Panc1 (cell line): ENCODE results near the gene SULF2. TPM values are rescaled to one million over a fixed set of nuclear protein-coding genes. Genes with fewer than 3 reads are reported as not detected.

Experiments used
- ATAC-seq: fragments of 200-7000 bp; cut with Tn5 transposase; 2 replicates; pipeline ENCODE4 v1.9.1; 2020; ENCODE audit warnings: mild to moderate bottlenecking, moderate library complexity
- BruUV-seq: library from RNA; stranded (reverse); fragments of 400-500 nt; replicated peaks from 2 replicates; lab custom pipeline; 2021; lab: Mats Ljungman, UMichigan
- CTCF ChIA-PET: fragments of 300-600 bp; sonication (Branson Sonifier 250); formaldehyde crosslinking; loops from one replicate; lab custom pipeline; 2022; ENCODE audit warnings: antibody characterized with exemption; lab: Charles Lee
- POLR2A ChIA-PET: fragments of 300-600 bp; sonication (Branson Sonifier 250); formaldehyde crosslinking; loops from one replicate; lab custom pipeline; 2022; ENCODE audit warnings: antibody characterized with exemption; lab: Charles Lee
- DNase-seq: peaks from one replicate; pipeline ENCODE4 v3.0.0-alpha.2; 2010; ENCODE audit warnings: low read depth, low spot score
- H3K27ac ChIP-seq: 2 replicates; pipeline ENCODE4 v1.5.1; 2011; ENCODE audit warnings: mild to moderate bottlenecking, low read length, inconsistent platforms
- H3K27me3 ChIP-seq: fragments of 200-500 bp; sonication (Bioruptor generic); 2 replicates; pipeline ENCODE4 v1.6.0; 2014; ENCODE audit warnings: low read length, inconsistent platforms; ENCODE audit not compliant: control insufficient read depth, insufficient read depth
- H3K36me3 ChIP-seq: fragments of 200-500 bp; sonication (Bioruptor generic); 2 replicates; pipeline ENCODE4 v1.5.1; 2014; ENCODE audit warnings: inconsistent platforms, mild to moderate bottlenecking, low read length, moderate library complexity; ENCODE audit not compliant: control insufficient read depth, insufficient read depth
- H3K4me1 ChIP-seq: 2 replicates; pipeline ENCODE4 v1.5.1; 2011; ENCODE audit warnings: inconsistent platforms, mild to moderate bottlenecking, low read length, moderate library complexity; ENCODE audit not compliant: control insufficient read depth, insufficient read depth
- H3K4me3 ChIP-seq, 2 experiments: 2 replicates each; pipeline ENCODE4 v1.5.1; 2011 to 2012; ENCODE audit warnings: low read depth in 2 of 2, low read length in 2 of 2, mild to moderate bottlenecking in 2 of 2, inconsistent platforms in 1 of 2, moderate library complexity in 1 of 2
- H3K9me3 ChIP-seq: fragments of 200-500 bp; sonication (Bioruptor generic); 2 replicates; pipeline ENCODE4 v1.5.1; 2014; ENCODE audit warnings: low read depth, mild to moderate bottlenecking, inconsistent platforms, low read length, moderate library complexity; ENCODE audit not compliant: control insufficient read depth, insufficient read depth
- CTCF ChIP-seq: fragments of 450-650 bp; IDR thresholded peaks from 2 replicates; pipeline ENCODE4 v1.5.1; 2017; ENCODE audit warnings: mild to moderate bottlenecking
- POLR2AphosphoS5 ChIP-seq: IDR thresholded peaks from 2 replicates; pipeline ENCODE4 v1.6.1; 2012; ENCODE audit warnings: mild to moderate bottlenecking, low read depth, low read length, moderate library complexity
- SIN3A ChIP-seq: IDR thresholded peaks from 2 replicates; pipeline ENCODE4 v1.6.1; 2012; ENCODE audit warnings: low read depth, mild to moderate bottlenecking, low read length, moderate library complexity, borderline replicate concordance; ENCODE audit not compliant: insufficient read depth
- TCF7L2 ChIP-seq: IDR thresholded peaks from 2 replicates; pipeline ENCODE4 v1.6.1; 2011; ENCODE audit warnings: mild to moderate bottlenecking, low read depth, low read length, inconsistent platforms
- in situ Hi-C: cut with HindIII; loops from 2 replicates; pipeline ENCODE4 v1.10.0; 2016; ENCODE audit warnings: low sequenced_read_pairs, low pct_unique_long_range_greater_than_20kb
- intact Hi-C: fragments of 100-400 bp; cut with micrococcal nuclease; formaldehyde crosslinking; loops from one replicate; pipeline ENCODE4 v1.10.0; 2022; ENCODE audit not compliant: unreplicated experiment
- total RNA-seq: library from RNA; stranded (reverse); gene quantifications from one replicate; pipeline ENCODE4 v1.2.1, GENCODE V29; 2021; ENCODE audit not compliant: unreplicated experiment
- TF ChIP-seq, protein P1 (sequence below), 2 experiments: IDR thresholded peaks; 2 replicates each; pipeline ENCODE4 v1.6.1; 2011 to 2012; ENCODE audit warnings: low read depth in 2 of 2, control low read depth in 1 of 2, low read length in 1 of 2, mild to moderate bottlenecking in 1 of 2, moderate library complexity in 1 of 2; ENCODE audit not compliant: insufficient read depth in 1 of 2

SULF2 gene
- total RNA-seq, 1 experiment from 2014 or later, result 1.4 TPM

- no peak for TF ChIP-seq CTCF
- no peak for TF ChIP-seq POLR2AphosphoS5
- no peak for TF ChIP-seq SIN3A
- TF ChIP-seq, protein P1, sequence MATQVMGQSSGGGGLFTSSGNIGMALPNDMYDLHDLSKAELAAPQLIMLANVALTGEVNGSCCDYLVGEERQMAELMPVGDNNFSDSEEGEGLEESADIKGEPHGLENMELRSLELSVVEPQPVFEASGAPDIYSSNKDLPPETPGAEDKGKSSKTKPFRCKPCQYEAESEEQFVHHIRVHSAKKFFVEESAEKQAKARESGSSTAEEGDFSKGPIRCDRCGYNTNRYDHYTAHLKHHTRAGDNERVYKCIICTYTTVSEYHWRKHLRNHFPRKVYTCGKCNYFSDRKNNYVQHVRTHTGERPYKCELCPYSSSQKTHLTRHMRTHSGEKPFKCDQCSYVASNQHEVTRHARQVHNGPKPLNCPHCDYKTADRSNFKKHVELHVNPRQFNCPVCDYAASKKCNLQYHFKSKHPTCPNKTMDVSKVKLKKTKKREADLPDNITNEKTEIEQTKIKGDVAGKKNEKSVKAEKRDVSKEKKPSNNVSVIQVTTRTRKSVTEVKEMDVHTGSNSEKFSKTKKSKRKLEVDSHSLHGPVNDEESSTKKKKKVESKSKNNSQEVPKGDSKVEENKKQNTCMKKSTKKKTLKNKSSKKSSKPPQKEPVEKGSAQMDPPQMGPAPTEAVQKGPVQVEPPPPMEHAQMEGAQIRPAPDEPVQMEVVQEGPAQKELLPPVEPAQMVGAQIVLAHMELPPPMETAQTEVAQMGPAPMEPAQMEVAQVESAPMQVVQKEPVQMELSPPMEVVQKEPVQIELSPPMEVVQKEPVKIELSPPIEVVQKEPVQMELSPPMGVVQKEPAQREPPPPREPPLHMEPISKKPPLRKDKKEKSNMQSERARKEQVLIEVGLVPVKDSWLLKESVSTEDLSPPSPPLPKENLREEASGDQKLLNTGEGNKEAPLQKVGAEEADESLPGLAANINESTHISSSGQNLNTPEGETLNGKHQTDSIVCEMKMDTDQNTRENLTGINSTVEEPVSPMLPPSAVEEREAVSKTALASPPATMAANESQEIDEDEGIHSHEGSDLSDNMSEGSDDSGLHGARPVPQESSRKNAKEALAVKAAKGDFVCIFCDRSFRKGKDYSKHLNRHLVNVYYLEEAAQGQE (IDR thresholded peaks at IDR 0.05; ENCODE audit: insufficient read depth in 1 of 2, low read depth in 2 of 2, low read length in 1 of 2), result no peak
- TF ChIP-seq TCF7L2, result no peak
- ChIA-PET CTCF (interaction anchor here (1.2 kb wide), 1 partner anchor 9 kb away, joined by 3 read pairs; no protein-coding TSS in a partner anchor), POLR2A (interaction anchor here (0.6 kb wide), 1 partner anchor 11 kb away, joined by 3 read pairs; no protein-coding TSS in a partner anchor)
- Histone ChIP-seq H3K27me3 (no peaks in the 10 kb centered on the region), H3K4me3 (no peak overlapping the region), H3K36me3 (no peaks in the 10 kb centered on the region), H3K4me1 (no peaks in the 10 kb centered on the region), H3K27ac (no peak overlapping the region), H3K9me3 (no peaks in the 10 kb centered on the region)
- no TSS peak for BruUV-seq
- ATAC-seq (no peak), DNase-seq (no peak)
- in situ Hi-C loops, result no loop called here
- intact Hi-C loops, result no loop called here
Observed at GRCh38 chr20:47669152-47669425, 116.2 kb downstream of the SULF2 start.

DNA sequence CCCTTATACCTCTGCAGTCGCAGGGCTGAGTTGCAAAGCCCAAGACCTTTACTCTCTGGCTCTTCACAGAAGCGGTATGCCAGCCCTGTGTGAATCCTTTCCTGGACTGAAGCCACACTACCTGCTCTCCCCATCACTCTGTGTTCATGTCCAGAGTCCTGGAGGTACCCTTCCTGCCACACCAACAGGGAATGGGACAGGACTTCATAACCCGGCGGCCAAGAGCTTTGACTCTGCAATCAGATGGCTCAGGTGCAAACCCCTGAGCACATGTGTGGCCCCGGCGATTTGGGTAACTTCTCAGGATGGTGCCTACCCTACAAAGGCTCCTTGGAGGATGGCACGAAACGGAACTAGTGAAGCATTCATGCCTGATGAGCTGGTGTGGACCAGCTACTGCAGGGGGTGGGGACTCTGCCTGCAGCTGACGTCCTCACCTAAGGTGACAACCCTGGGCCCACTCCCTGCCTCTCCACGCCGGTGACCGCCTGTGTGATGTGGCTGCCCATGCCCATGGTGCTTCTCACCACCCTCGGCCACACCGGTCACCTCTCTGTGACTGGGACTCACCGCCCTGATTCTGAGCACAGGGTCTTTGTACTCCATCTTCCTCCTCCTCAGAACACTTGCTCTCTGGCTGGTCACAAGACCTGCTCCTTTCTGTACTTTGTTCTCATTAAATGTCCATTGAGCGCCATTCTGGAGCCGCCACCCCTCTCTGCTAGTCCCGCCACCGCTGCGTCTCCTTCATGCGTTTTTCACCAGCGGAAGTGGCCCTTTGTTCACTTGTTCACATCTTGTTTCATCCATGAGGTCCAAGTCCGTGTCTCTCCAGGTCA is 116.7 kb downstream of the SULF2 start:
- POLR2A ChIA-PET, result no interaction called here
- Histone ChIP-seq H3K27me3 (no peaks in the 10 kb centered on the region), H3K4me3 (no peak overlapping the region), H3K36me3 (no peaks in the 10 kb centered on the region), H3K27ac (no peak overlapping the region), H3K9me3 (no peaks in the 10 kb centered on the region), H3K4me1 (peaks cover 1% of the 10 kb centered on the region; the same call in 1 of the 2 replicates)
- TF ChIP-seq CTCF, result no peak
- no peak for TF ChIP-seq POLR2AphosphoS5
- TF ChIP-seq SIN3A, result no peak
- TF ChIP-seq, protein P1 (IDR thresholded peaks at IDR 0.05; ENCODE audit: insufficient read depth in 1 of 2, low read depth in 2 of 2, low read length in 1 of 2), result no peak
- no peak for TF ChIP-seq TCF7L2
- no TSS peak for BruUV-seq
- CTCF ChIA-PET, result no interaction called here
- DNase-seq, result no peak
- intact Hi-C loops, result no loop called here
- in situ Hi-C loops, result no loop called here
- ATAC-seq, result no peak
